Measurements from ENCODE around the gene COL26A1. TPM values are rescaled to one million over a fixed set of nuclear protein-coding genes. Genes with fewer than 3 reads are reported as not detected.

COL26A1 gene
- total RNA-seq, 1 experiment from 2014 or later, result 0.20 TPM

- intact Hi-C loops (cut with micrococcal nuclease; ENCODE audit: unreplicated experiment), result loop anchor here (5.0 kb wide), 1 partner anchor 259 kb away; no protein-coding TSS in a partner anchor
- TF ChIP-seq EZH2 (IDR thresholded peaks at IDR 0.05; ENCODE audit: low read depth), result no peak
- TF ChIP-seq CTCF (conservative IDR thresholded peaks at IDR 0.05), result no peak
- H3K4me2 ChIP-seq, result no peak overlapping the region
- no peaks in the 10 kb centered on the region for H3K36me3 ChIP-seq (ENCODE audit: low read depth)
- no peak overlapping the region for H3K4me3 ChIP-seq
- H2AFZ ChIP-seq, result no peak overlapping the region
- H3K79me2 ChIP-seq (ENCODE audit: low read depth), result no peaks in the 10 kb centered on the region
- BruUV-seq (replicated peaks), result no TSS peak
- H3K27ac ChIP-seq, result no peak overlapping the region
- POLR2A ChIA-PET (ENCODE audit: unreplicated experiment), result interaction anchor here (0.6 kb wide), 1 partner anchor 272 kb away, joined by 3 read pairs; no protein-coding TSS in a partner anchor
- H3K4me1 ChIP-seq (replicated peaks; ENCODE audit: insufficient read depth), result no peaks in the 10 kb centered on the region; the same call in 1 of the 2 replicates
- DNase-seq, result peak in 1 of 2 experiments; percentile 64
- CTCF ChIA-PET, result no interaction called here
- no peaks in the 10 kb centered on the region for H3K9me3 ChIP-seq (ENCODE audit: insufficient read depth, low read depth)
- H3F3A ChIP-seq (ENCODE audit: insufficient read depth, low read depth), result no peaks in the 10 kb centered on the region
- H3K9me2 ChIP-seq (ENCODE audit: insufficient read depth), result no peaks in the 10 kb centered on the region
- no peaks in the 10 kb centered on the region for H4K20me1 ChIP-seq (ENCODE audit: insufficient read depth)
- peaks cover 4% of the 10 kb centered on the region; the same call in 1 of the 2 replicates for H3K27me3 ChIP-seq (ENCODE audit: insufficient read depth, low read depth)
Measured at GRCh38 chr7:101598422-101598985, 235.8 kb downstream of the COL26A1 start.

GRCh38 chr7:101598986-101599771 lies 236.5 kb downstream of the COL26A1 start:
- Histone ChIP-seq H3K4me3 (no peak overlapping the region), H3K9me3 (ENCODE audit: insufficient read depth, low read depth) (no peaks in the 10 kb centered on the region), H3K4me1 (replicated peaks; ENCODE audit: insufficient read depth) (no peaks in the 10 kb centered on the region; the same call in 1 of the 2 replicates), H3F3A (ENCODE audit: insufficient read depth, low read depth) (no peaks in the 10 kb centered on the region), H3K4me2 (no peak overlapping the region), H4K20me1 (ENCODE audit: insufficient read depth) (no peaks in the 10 kb centered on the region), H3K36me3 (ENCODE audit: low read depth) (no peaks in the 10 kb centered on the region), H3K9me2 (ENCODE audit: insufficient read depth) (no peaks in the 10 kb centered on the region), H2AFZ (no peak overlapping the region), H3K27me3 (ENCODE audit: insufficient read depth, low read depth) (peaks cover 4% of the 10 kb centered on the region; the same call in 1 of the 2 replicates), H3K79me2 (ENCODE audit: low read depth) (no peaks in the 10 kb centered on the region), H3K27ac (no peak overlapping the region)
- no TSS peak for BruUV-seq (replicated peaks)
- intact Hi-C loops (cut with micrococcal nuclease; ENCODE audit: unreplicated experiment), result loop anchor here (5.0 kb wide), 1 partner anchor 258 kb away; no protein-coding TSS in a partner anchor
- ChIA-PET POLR2A (ENCODE audit: unreplicated experiment) (interaction anchor here (0.6 to 0.7 kb wide), 3 partner anchors 37 to 271 kb away, joined by 3 to 7 read pairs (median 3); no protein-coding TSS in a partner anchor), CTCF (interaction anchor here (0.7 kb wide), 1 partner anchor 50 kb away, joined by 3 read pairs; no protein-coding TSS in a partner anchor)
- DNase-seq, result peak in 1 of 2 experiments; percentile 29
- TF ChIP-seq EZH2 (IDR thresholded peaks at IDR 0.05; ENCODE audit: low read depth) (no peak), CTCF (conservative IDR thresholded peaks at IDR 0.05) (no peak)

- no peaks in the 10 kb centered on the region; the same call in 1 of the 2 replicates for H3K4me1 ChIP-seq (replicated peaks; ENCODE audit: insufficient read depth)
- BruUV-seq (replicated peaks), result no TSS peak
- ChIA-PET POLR2A (ENCODE audit: unreplicated experiment) (interaction anchor here (0.7 kb wide), 1 partner anchor 139 kb away, joined by 3 read pairs; no protein-coding TSS in a partner anchor), CTCF (interaction anchor here (0.5 to 0.7 kb wide), 2 partner anchors 49 to 539 kb away, joined by 3 read pairs; no protein-coding TSS in a partner anchor)
- H3K9me3 ChIP-seq (ENCODE audit: insufficient read depth, low read depth), result no peaks in the 10 kb centered on the region
- TF ChIP-seq CTCF (conservative IDR thresholded peaks at IDR 0.05) (no peak), EZH2 (IDR thresholded peaks at IDR 0.05; ENCODE audit: low read depth) (no peak)
- no peak overlapping the region for H3K4me2 ChIP-seq
- no peak overlapping the region for H3K4me3 ChIP-seq
- H3K27ac ChIP-seq, result no peak overlapping the region
- H4K20me1 ChIP-seq (ENCODE audit: insufficient read depth), result no peaks in the 10 kb centered on the region
- intact Hi-C loops (cut with micrococcal nuclease; ENCODE audit: unreplicated experiment), result loop anchor here (5.0 to 10.0 kb wide), 2 partner anchors 258 to 525 kb away; no protein-coding TSS in a partner anchor
- DNase-seq, result no peak
- H3K79me2 ChIP-seq (ENCODE audit: low read depth), result no peaks in the 10 kb centered on the region
- no peaks in the 10 kb centered on the region for H3K36me3 ChIP-seq (ENCODE audit: low read depth)
- H3K27me3 ChIP-seq (ENCODE audit: insufficient read depth, low read depth), result peaks cover 2% of the 10 kb centered on the region; the same call in 1 of the 2 replicates
- H3K9me2 ChIP-seq (ENCODE audit: insufficient read depth), result no peaks in the 10 kb centered on the region
- no peaks in the 10 kb centered on the region for H3F3A ChIP-seq (ENCODE audit: insufficient read depth, low read depth)
- no peak overlapping the region for H2AFZ ChIP-seq
Measured at GRCh38 chr7:101599787-101600186, 237.1 kb downstream of the COL26A1 start.

Measured in PC-9 (cell line).